Islet of Langerhans (tissue), 1 donor: Measurements from ENCODE around the gene PDLIM5.
"Not testable (repeated sequence)": the region's sequence is repeated elsewhere in the genome, so short reads cannot be mapped to it uniquely, and the experiment has no call there.

ENCODE experiments used
- FAIRE-seq: peaks from one replicate; lab custom pipeline; 2011; peaks lifted over from hg19 to GRCh38; lab: Jason Lieb, UNC

PDLIM5 gene

DNA sequence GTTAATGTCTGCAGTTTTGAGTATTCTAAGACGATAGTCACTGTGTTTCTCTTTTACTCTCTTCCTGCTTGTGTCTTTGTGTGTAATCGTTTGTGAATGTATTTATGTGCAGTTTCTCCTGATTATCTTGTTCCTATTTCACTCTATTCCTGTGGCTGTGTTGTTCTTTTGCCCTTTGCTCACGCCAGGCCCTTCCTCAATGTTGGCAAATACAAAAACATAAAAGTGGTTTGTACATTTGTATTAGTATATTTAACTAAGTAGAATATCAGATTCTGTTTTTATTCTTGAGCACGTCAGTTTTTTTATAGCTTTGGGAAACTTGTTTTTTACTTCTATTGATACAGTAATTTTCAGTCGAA, 198.4 kb downstream of the PDLIM5 start:
- FAIRE-seq, result no peak

GRCh38 chr4:94650690-94651089, 198.9 kb downstream of the PDLIM5 start:
- no peak for FAIRE-seq

GRCh38 chr4:94653095-94653649, 201.4 kb downstream of the PDLIM5 start:
- FAIRE-seq, result no peak

- FAIRE-seq, result no peak
Measured at GRCh38 chr4:94653984-94654609, 202.4 kb downstream of the PDLIM5 start.

DNA sequence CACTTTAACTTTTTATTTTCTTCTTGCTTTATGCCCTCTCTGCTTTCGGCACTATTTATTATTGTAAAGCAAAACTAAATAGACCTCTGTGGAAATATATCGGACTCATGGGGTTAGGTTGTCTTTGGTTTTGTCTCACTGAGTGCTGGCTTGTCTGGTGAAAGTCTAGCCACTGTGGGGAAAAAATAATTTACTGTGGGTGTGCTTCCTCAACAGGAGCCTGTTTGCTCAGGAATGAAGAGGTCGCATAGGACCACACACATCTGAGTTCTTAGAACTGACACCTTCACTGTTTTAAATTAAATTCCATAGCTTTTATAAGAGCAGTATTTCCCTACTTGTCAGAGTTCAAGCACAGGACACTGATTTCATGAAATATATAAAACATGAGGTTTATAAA, 203.0 kb downstream of the PDLIM5 start:
- no peak for FAIRE-seq

- no peak for FAIRE-seq
Measured at GRCh38 chr4:94660614-94661013, 208.9 kb downstream of the PDLIM5 start.

DNA sequence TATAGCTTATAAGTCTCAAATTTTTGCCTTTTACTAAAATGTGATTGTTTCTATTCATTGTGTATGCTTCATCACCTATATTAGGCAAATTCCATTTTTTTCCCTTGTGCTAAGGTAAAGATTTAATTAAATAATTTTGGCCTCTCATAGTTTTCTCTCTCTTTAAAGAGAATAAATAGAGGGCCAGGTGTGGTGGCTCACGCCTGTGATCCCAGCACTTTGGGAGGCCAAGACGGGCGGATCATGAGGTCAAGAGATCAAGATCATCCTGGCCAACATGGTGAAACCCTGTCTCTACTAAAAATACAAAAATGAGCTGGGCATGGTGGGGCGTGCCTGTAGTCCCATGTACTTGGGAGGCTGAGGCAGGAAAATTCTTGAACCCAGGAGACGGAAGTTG, 213.3 kb downstream of the PDLIM5 start:
- FAIRE-seq, result not testable (repeated sequence)

DNA sequence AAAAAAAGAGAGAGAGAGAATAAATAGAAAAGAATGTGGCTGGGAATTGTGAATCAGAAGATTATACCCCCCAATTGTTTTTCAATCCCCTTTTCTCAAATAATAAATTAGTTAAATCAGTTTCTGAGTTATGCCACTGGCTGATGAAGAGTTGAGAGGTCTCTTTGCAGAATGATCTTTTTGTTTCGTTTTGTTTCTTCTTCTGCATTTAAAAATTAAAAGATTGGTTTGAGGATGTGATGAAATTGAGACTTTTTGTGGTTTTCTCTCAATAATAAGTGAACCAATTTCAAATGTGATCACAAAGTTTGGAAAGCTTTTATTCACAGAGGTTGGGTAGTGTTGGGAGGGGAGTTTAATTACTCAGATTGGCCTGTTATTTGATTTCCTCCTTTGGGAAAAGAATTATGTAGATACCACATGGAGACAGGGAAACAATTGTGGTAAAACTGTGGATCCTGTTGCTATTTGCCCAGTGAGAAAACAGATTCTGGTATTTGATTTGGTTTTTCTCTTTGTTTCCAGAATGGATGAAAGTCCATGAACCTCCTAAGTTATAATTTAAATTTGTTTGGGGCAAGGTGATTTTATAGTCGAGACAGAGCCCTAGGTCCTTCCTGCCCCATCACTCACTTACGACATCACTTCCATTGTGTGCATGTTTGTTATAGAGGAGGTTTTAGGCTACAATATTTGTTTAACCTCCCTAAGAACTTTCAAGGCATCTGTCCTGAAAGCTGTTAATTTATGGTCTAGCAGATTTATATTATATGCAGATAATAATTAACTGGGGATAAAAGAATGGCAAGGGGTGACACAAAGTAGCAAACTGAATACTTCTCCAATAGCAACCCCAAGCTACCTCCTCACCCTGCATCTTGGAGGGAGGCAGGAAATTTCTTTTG, 214.0 kb downstream of the PDLIM5 start:
- FAIRE-seq, result no peak

GRCh38 chr4:94668724-94669123, 217.0 kb downstream of the PDLIM5 start:
- FAIRE-seq, result no peak

- peak; percentile 84 for FAIRE-seq
Measured at GRCh38 chr4:94669672-94670664, 218.2 kb downstream of the PDLIM5 start.

GRCh38 chr4:94671113-94671512, 219.4 kb downstream of the PDLIM5 start:
- FAIRE-seq, result no peak

GRCh38 chr4:94673961-94674360, 222.2 kb downstream of the PDLIM5 start:
- FAIRE-seq, result no peak

- no peak for FAIRE-seq
Measured at GRCh38 chr4:94676970-94677369, 225.2 kb downstream of the PDLIM5 start.

- FAIRE-seq, result no peak
Measured at GRCh38 chr4:94678896-94679295, 227.2 kb downstream of the PDLIM5 start.

- FAIRE-seq, result no peak
Measured at GRCh38 chr4:94680176-94680862, 228.6 kb downstream of the PDLIM5 start.

DNA sequence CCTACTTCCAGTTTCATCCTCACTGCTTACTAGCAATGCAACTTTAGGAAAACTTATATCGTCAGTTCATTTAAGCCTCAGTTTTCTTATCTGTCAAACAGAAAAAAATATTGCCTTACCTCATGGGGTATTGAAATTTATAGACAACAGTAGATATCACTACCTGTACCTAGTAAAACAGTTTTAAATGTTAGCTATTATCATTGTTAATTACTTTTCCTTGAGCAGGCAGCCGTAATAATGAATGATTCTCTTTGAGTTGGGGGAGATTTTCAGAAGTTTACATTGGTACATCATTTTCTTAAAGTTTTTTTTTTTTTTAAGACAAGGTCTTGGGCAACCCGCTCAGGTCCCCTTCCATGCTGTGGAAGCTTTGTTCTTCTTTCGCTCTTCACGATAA, 234.3 kb downstream of the PDLIM5 start:
- FAIRE-seq, result no peak

- FAIRE-seq, result no peak
Measured at GRCh38 chr4:94689155-94689860, 237.6 kb downstream of the PDLIM5 start.

- no peak for FAIRE-seq
Measured at GRCh38 chr4:94690851-94691254, 239.1 kb downstream of the PDLIM5 start.

GRCh38 chr4:94691552-94691951, 239.8 kb downstream of the PDLIM5 start:
- no peak for FAIRE-seq

- FAIRE-seq, result no peak
Measured at GRCh38 chr4:94695384-94695783, 243.6 kb downstream of the PDLIM5 start.

- peak; percentile 17 for FAIRE-seq
Measured at GRCh38 chr4:94698187-94698586, 246.4 kb downstream of the PDLIM5 start.
